ENCODE data around the gene CNBD2.
A peak's percentile ranks its signal among the peaks of the same experiment; 100 is the strongest.

DNA sequence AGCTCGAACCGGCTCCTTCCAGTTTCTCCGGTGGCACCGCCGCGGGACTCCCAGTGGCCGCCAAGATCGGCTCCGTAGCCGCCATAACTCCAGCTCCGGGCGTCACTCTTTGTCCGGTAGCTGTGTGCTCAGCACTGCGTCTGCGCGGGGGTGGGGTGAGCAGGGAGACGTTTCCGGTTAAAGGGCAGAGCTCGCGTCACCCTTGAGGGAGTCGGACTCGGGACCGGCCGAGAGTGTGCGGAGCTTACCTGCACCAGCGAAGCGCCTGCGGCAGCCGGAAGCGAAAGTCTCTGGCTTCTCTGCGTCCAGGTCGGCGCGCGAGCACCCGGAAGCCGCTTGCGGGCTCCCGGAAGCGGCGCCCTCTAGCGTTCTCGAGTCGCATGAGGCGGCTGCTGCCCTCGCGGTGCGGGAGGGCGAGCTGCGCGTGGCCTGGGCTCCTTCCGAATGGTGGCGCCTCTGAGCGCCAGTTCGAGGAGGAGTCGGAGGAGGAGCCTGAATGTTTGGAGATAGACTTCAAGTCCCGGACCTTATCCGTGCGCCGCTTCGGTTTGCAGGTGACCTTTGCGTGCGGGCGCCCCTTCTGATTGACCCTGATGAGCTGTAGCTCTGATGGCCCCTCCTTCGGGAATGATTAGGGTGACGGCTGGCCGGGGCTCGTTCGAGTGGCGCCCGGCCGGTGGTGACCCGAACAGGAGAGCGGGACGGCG lies 14.0 kb upstream of the CNBD2 start, which contains the start of gene SCAND1:
- TF ChIP-seq, protein P1, sequence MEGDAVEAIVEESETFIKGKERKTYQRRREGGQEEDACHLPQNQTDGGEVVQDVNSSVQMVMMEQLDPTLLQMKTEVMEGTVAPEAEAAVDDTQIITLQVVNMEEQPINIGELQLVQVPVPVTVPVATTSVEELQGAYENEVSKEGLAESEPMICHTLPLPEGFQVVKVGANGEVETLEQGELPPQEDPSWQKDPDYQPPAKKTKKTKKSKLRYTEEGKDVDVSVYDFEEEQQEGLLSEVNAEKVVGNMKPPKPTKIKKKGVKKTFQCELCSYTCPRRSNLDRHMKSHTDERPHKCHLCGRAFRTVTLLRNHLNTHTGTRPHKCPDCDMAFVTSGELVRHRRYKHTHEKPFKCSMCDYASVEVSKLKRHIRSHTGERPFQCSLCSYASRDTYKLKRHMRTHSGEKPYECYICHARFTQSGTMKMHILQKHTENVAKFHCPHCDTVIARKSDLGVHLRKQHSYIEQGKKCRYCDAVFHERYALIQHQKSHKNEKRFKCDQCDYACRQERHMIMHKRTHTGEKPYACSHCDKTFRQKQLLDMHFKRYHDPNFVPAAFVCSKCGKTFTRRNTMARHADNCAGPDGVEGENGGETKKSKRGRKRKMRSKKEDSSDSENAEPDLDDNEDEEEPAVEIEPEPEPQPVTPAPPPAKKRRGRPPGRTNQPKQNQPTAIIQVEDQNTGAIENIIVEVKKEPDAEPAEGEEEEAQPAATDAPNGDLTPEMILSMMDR (conservative IDR thresholded peaks at IDR 0.05 in 1 of 2, IDR thresholded peaks at IDR 0.05 in 1 of 2; ENCODE audit: extremely low read depth in 1 of 2, insufficient read depth in 1 of 2, low read depth in 1 of 2, low read length in 2 of 2) = peak; percentile 85 to 99
- no peak for TF ChIP-seq EZH2 (IDR thresholded peaks at IDR 0.05; ENCODE audit: borderline replicate concordance, low read length)
